ENCODE results near the gene EREG. TPM values are rescaled to one million over a fixed set of nuclear protein-coding genes. Genes with fewer than 3 reads are reported as not detected.
"Not testable (repeated sequence)": the region's sequence is repeated elsewhere in the genome, so short reads cannot be mapped to it uniquely, and the experiment has no call there.

EREG gene
- total RNA-seq, 1 donor from 2014 or later, result not detected

GRCh38 chr4:74331944-74332343 lies 33.0 kb upstream of the EREG start:
- no peaks in the 10 kb centered on the region for H3K36me3 Mint-ChIP-seq (ENCODE audit: low read depth)
- TF ChIP-seq CTCF (conservative IDR thresholded peaks at IDR 0.05), result no peak
- H3K4me3 Mint-ChIP-seq, result no peak overlapping the region
- H3K27ac Mint-ChIP-seq (ENCODE audit: unreplicated experiment), result no peak overlapping the region
- H3K27me3 Mint-ChIP-seq (ENCODE audit: low read depth), result no peaks in the 10 kb centered on the region
- H3K9me3 Mint-ChIP-seq, result no peaks in the 10 kb centered on the region
- H3K4me1 Mint-ChIP-seq, result no peaks in the 10 kb centered on the region
- DNase-seq (ENCODE audit: low read depth, low spot score), result no peak

GRCh38 chr4:74334636-74335035 lies 30.3 kb upstream of the EREG start:
- Mint-ChIP-seq H3K4me1 (no peaks in the 10 kb centered on the region), H3K9me3 (no peaks in the 10 kb centered on the region), H3K4me3 (no peak overlapping the region), H3K27ac (ENCODE audit: unreplicated experiment) (peak overlapping the region; percentile 10), H3K27me3 (ENCODE audit: low read depth) (no peaks in the 10 kb centered on the region), H3K36me3 (ENCODE audit: low read depth) (no peaks in the 10 kb centered on the region)
- TF ChIP-seq CTCF (conservative IDR thresholded peaks at IDR 0.05), result no peak
- no peak for DNase-seq (ENCODE audit: low read depth, low spot score)

- Mint-ChIP-seq H3K4me1 (no peaks in the 10 kb centered on the region), H3K36me3 (ENCODE audit: low read depth) (no peaks in the 10 kb centered on the region), H3K27me3 (ENCODE audit: low read depth) (no peaks in the 10 kb centered on the region), H3K9me3 (peaks cover 4% of the 10 kb centered on the region), H3K4me3 (no peak overlapping the region), H3K27ac (ENCODE audit: unreplicated experiment) (no peak overlapping the region)
- DNase-seq (ENCODE audit: low read depth, low spot score), result no peak
- TF ChIP-seq CTCF (conservative IDR thresholded peaks at IDR 0.05), result no peak
Measured at GRCh38 chr4:74335341-74336021, 29.5 kb upstream of the EREG start.

- DNase-seq (ENCODE audit: low read depth, low spot score), result no peak
- Mint-ChIP-seq H3K27ac (ENCODE audit: unreplicated experiment) (no peak overlapping the region), H3K27me3 (ENCODE audit: low read depth) (no peaks in the 10 kb centered on the region), H3K36me3 (ENCODE audit: low read depth) (peaks cover 5% of the 10 kb centered on the region), H3K4me3 (no peak overlapping the region), H3K4me1 (no peaks in the 10 kb centered on the region), H3K9me3 (peaks cover 15% of the 10 kb centered on the region)
- no peak for TF ChIP-seq CTCF (conservative IDR thresholded peaks at IDR 0.05)
Measured at GRCh38 chr4:74338792-74339333, 26.1 kb upstream of the EREG start.

- DNase-seq (ENCODE audit: low read depth, low spot score), result no peak
- Mint-ChIP-seq H3K4me1 (no peaks in the 10 kb centered on the region), H3K27ac (ENCODE audit: unreplicated experiment) (no peak overlapping the region), H3K4me3 (no peak overlapping the region), H3K27me3 (ENCODE audit: low read depth) (no peaks in the 10 kb centered on the region), H3K36me3 (ENCODE audit: low read depth) (peaks cover 5% of the 10 kb centered on the region), H3K9me3 (peaks cover 17% of the 10 kb centered on the region)
- TF ChIP-seq CTCF (conservative IDR thresholded peaks at IDR 0.05), result no peak
Measured at GRCh38 chr4:74339501-74339900, 25.4 kb upstream of the EREG start.

GRCh38 chr4:74340421-74340820 lies 24.5 kb upstream of the EREG start:
- H3K4me3 Mint-ChIP-seq; H3K36me3 Mint-ChIP-seq (ENCODE audit: low read depth); H3K27me3 Mint-ChIP-seq (ENCODE audit: low read depth); DNase-seq (ENCODE audit: low read depth, low spot score); H3K27ac Mint-ChIP-seq (ENCODE audit: unreplicated experiment); H3K4me1 Mint-ChIP-seq: not testable (repeated sequence)
- peaks cover 24% of the 10 kb centered on the region for H3K9me3 Mint-ChIP-seq
